GM18873 (cell line): ENCODE data around the gene CCDC30.
"Not testable (repeated sequence)": the region's sequence is repeated elsewhere in the genome, so short reads cannot be mapped to it uniquely, and the experiment has no call there.

ENCODE experiments used
- ATAC-seq: cut with Tn5 transposase; IDR thresholded peaks from one replicate; pipeline ENCODE4 v1.9.1; 2021; ENCODE audit warnings: mild to moderate bottlenecking, moderate library complexity, moderate number of reproducible peaks; ENCODE audit not compliant: unreplicated experiment, low FRiP score

CCDC30 gene

DNA sequence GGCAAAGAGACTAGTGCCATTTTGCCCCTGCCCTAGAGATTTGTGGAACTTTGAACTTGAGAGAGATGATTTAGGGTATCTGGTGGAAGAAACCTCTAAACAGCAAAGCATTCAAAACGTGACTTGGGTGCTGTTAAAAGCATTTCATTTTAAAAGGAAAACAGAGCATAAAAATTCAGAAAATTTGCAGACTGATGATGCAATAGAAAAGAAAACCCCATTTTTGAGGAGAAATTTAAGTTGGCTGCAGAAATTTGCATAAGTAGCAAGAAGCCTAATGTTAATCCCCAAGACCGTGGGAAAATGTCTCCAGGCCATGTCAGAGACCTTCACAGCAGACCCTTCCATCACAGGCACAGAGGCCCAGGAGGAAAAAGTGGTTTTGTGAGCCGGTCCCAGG is 164.1 kb downstream of the CCDC30 start:
- ATAC-seq = not testable (repeated sequence)

- no peak for ATAC-seq
Measured at GRCh38 chr1:42639116-42639515, 176.0 kb downstream of the CCDC30 start.

GRCh38 chr1:42646056-42646455 is 183.0 kb downstream of the CCDC30 start:
- no peak for ATAC-seq

DNA sequence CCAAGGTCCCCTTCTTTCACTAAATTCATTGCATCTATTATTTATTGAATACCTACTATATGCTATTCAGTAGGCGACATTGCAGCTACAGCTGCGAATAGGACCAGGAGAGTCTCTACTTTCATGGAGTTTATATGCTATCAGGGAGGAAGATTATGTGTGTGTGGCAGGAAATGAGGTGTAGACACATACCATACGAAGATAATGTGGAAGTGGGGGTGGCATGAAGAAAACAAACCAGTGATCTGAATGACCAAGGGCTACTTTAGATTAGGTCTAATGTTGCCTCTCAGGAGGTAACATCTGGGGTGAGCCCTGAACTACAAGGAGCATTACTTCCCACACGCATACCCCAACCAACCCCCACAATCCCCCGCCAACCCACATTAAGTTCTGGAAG is 194.1 kb downstream of the CCDC30 start:
- ATAC-seq = no peak

GRCh38 chr1:42657981-42658876 is 195.1 kb downstream of the CCDC30 start, which contains the start of gene PPIH:
PPIH (plus strand) TSS chr1:42658423; CDS start chr1:42658447, 24 bp downstream.
- ATAC-seq = peak; percentile 78

- ATAC-seq = peak; percentile 9
Measured at GRCh38 chr1:42658877-42659337, 195.8 kb downstream of the CCDC30 start.

- ATAC-seq = no peak
Measured at GRCh38 chr1:42660907-42661500, 197.9 kb downstream of the CCDC30 start.

DNA sequence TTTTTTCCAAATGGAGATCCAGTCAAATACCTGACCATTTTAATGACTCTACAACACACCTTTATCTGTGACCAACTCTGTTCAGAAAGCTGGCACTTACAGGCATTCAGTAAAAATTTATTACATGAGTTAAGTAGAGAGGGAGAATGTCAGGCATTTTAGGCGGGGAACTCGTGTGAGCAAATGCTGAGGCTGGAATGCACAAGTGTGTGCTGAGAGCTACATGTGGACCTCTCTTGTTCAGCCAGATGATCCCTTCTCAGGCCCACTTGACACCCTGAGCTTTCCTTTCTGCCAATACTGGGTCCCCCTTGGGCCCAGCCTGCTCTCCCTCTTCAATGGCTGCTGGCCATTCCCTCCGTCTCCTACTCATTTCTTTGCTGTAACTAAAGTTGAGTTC is 206.8 kb downstream of the CCDC30 start:
- ATAC-seq = no peak

- no peak for ATAC-seq
Measured at GRCh38 chr1:42670425-42670824, 207.3 kb downstream of the CCDC30 start.

GRCh38 chr1:42674214-42674613 is 211.1 kb downstream of the CCDC30 start:
- ATAC-seq = no peak

DNA sequence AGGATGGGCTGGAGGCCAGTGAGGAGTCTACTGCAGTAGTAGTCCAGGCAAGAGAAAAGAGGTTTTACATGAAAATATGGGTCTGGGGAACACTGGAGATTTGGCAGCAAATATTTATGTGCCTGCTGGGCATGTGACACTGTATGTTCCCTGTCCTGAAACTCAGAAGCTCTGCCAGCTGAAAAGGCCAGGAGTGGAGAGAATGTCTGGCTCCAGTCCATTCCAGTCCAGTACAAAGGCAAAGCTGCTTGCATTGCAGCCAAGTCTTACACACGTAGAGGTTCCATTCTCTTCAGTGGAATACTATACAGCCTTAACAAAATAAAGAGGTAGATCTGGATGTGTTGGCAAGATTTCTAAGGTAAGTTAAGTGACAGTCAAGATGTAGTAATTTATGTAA is 211.6 kb downstream of the CCDC30 start:
- ATAC-seq = no peak

DNA sequence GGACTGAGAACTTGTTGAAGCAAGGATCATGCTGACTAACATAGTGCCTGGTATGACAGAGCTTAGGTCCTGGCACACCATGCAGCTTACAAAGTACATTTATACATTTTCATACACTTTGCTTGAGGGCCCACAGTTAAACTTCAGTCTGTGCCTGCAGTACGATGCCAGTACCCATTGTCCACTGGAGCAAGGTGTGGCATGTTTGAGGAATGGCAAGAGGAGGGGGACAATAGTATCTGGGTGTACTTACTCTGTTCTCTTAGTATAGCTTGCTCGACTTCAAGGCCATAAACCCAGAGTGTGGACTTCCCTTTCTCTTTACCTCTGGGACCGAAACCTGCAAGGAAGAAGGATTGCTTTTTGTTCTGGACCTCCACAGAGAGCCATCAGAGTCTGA is 212.4 kb downstream of the CCDC30 start:
- ATAC-seq = no peak

GRCh38 chr1:42676534-42677087 is 213.5 kb downstream of the CCDC30 start:
- ATAC-seq = no peak

DNA sequence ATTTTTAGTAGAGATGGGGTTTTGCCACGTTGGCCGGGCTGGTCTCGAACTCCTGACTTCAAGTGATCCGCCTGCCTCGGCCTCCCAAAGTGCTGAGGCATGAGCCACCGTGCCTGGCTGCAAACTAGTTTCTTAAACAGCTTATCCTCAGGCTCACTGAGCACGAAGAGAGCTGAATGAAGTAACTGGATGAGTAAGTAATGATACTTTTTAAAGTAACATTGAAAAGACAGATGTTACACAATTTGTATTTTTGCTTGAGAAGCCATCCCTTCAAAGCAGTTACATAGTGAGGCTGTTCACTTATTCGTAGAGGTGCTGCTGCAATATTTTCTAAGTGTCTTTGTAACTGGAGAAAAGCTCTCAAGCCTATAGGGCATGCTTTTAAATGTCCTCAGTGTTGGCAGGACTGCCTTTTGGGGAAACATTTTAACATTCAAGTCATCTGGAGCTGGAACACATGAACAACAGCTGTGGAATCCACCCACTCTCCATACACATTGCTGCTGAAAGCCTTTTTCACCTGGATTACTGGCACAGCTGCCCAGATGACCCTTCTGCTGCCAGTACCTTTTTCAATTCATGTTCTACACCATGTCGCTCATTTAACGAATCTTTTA is 216.4 kb downstream of the CCDC30 start:
- no peak for ATAC-seq

- no peak for ATAC-seq
Measured at GRCh38 chr1:42680055-42680454, 217.0 kb downstream of the CCDC30 start.

DNA sequence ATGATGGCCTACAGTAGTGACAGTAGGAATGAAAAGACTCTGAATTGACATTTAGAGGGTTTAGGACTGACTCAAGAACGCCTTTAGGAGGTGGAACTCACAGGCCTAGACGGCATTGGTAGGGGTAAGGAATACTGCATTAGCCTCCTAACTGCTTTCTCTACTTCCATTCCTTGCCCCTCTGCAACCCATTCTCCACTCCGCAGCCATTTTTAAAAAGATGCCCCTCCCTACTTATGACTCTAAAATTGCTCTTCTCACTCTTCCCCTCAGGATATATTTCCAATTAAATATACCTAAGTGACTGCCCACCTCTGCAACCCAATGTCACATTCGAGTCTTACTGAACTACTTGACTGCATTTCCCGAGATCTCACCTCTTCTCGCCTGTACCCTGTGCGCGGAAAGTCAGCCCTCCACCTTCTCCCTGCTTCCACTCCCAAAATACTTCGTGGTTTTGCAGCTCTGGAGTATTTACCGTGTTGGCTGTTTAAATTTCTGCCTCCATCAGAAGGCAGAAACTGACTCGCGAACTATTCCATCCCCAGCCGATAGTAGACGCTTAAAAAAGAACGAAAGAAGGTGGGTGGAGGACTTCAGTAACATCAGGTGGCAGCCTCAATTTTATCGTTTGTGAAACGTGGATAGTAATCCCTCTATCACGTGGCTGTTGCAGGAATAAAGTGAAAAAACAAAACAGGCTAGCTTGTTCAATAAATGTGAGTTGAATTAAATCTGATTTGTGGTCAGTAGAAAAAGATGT is 218.0 kb downstream of the CCDC30 start:
- no peak for ATAC-seq

- peak; percentile 96 for ATAC-seq
Measured at GRCh38 chr1:42681741-42682483, 218.8 kb downstream of the CCDC30 start, which contains the start of gene YBX1. YBX1 (plus strand) TSS chr1:42682418; CDS start chr1:42682566, 148 bp downstream.

DNA sequence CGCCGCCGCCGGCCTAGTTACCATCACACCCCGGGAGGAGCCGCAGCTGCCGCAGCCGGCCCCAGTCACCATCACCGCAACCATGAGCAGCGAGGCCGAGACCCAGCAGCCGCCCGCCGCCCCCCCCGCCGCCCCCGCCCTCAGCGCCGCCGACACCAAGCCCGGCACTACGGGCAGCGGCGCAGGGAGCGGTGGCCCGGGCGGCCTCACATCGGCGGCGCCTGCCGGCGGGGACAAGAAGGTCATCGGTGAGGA is 219.3 kb downstream of the CCDC30 start:
- not testable (repeated sequence) for ATAC-seq

GRCh38 chr1:42682739-42683531 is 219.8 kb downstream of the CCDC30 start:
- ATAC-seq = no peak
